Uterus (tissue), 2 donors: ENCODE measurements around the gene RABGAP1L.

ENCODE experiments used
- POLR2A ChIP-seq, 2 donors: fragments of 450-650 bp; IDR thresholded peaks; one replicate each; pipeline ENCODE4 v1.6.1; 2016; ENCODE audit warnings: antibody characterized with exemption in 2 of 2, mild to moderate bottlenecking in 1 of 2, moderate library complexity in 1 of 2
- TF ChIP-seq, protein P1 (sequence below), 4 experiments: fragments of 200-600 bp in 2 of 4; fragments of 450-650 bp in 2 of 4; sonication (generic) in 2 of 4; IDR thresholded peaks; one replicate each; pipeline ENCODE4 v1.5.1; 2016 to 2019; ENCODE audit warnings: antibody characterized with exemption in 4 of 4, mild to moderate bottlenecking in 2 of 4, moderate library complexity in 1 of 4

DNA sequence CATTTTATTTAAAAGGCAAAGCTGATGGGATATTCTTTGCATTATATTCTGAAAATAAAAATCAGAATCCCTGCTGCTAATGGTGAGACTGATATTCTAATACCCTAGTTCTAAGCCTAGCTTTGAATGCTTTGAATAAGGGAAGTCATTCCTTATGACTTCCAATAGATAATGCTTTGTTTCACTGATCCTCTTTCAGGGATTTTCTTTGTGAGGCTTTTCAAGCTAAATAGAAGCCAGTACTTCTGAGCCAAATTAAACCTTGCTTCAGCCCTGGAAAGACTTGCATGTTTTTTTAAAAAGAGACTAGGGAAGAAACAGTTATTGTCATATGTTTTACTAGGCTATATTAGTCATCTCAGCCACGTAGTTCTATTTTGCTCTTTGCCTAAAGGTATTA, 771.9 kb downstream of the RABGAP1L start:
- TF ChIP-seq, protein P1, sequence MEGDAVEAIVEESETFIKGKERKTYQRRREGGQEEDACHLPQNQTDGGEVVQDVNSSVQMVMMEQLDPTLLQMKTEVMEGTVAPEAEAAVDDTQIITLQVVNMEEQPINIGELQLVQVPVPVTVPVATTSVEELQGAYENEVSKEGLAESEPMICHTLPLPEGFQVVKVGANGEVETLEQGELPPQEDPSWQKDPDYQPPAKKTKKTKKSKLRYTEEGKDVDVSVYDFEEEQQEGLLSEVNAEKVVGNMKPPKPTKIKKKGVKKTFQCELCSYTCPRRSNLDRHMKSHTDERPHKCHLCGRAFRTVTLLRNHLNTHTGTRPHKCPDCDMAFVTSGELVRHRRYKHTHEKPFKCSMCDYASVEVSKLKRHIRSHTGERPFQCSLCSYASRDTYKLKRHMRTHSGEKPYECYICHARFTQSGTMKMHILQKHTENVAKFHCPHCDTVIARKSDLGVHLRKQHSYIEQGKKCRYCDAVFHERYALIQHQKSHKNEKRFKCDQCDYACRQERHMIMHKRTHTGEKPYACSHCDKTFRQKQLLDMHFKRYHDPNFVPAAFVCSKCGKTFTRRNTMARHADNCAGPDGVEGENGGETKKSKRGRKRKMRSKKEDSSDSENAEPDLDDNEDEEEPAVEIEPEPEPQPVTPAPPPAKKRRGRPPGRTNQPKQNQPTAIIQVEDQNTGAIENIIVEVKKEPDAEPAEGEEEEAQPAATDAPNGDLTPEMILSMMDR (IDR thresholded peaks at IDR 0.05), result no peak
- no peak for TF ChIP-seq POLR2A (IDR thresholded peaks at IDR 0.05)
